HG03520 (cell line): ENCODE measurements around the gene RASGRP1.
A peak's percentile ranks its signal among the peaks of the same experiment; 100 is the strongest.

ENCODE experiments used
- ATAC-seq: cut with Tn5 transposase; IDR thresholded peaks from one replicate; pipeline ENCODE4 v1.9.1; 2021; ENCODE audit warnings: mild to moderate bottlenecking, moderate library complexity; ENCODE audit not compliant: unreplicated experiment

RASGRP1 gene

DNA sequence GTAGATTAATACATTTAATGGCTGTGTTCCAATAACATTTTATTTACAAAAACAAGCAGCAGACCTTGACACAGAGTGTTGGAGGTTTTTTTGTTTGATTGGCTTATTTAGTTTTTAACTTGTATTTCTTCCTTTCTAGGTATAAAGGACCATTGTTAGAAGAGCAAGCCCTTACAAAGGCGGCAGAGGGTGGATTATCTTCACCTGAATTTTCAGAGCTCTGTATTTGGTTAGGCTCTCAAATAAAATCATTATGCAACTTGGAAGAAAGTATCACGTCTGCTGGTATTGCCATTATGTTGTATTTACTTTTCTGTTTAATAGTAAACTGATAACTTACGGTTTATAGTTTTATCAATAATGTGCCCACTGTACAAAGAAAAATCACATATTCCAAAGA lies 100.7 kb downstream of the RASGRP1 start:
- ATAC-seq = no peak

DNA sequence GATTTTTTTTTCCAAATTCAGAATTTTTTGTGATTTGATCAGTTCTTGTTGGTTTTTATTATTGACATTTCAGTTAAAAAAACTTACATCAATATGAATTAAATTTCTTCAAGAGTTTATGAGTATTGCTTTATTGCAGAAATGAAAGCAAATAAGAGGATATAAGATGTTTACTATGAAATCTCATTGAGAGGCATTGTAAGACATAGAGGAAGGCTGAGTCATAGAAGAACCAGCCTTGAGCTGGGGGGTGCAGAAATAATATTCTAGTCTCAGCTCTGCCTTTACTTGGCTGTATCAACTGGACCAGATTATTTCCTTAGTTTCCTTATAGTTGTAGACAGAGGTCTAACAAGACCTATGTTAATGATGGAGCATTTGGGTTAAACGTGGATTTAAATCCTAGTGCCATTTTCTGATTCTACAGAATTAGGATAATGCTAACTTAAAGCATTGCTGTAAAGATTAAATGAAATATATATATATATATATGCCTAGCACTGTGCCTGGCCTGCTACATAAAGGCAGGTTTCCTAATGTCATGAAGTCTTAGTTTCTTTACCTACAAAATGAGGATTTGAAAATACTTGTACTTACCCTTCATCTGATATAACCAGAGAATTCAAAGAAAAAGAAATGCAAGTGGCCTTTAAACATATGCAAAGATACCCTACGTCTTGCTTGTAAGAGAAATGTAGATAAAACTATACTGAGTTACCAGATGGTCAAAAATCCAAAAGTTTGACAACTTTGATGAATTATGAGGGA lies 103.4 kb downstream of the RASGRP1 start:
- peak; percentile 72 for ATAC-seq

GRCh38 chr15:38460543-38460942 lies 104.1 kb downstream of the RASGRP1 start:
- no peak for ATAC-seq

- no peak for ATAC-seq
Observed at GRCh38 chr15:38459480-38459879, 105.1 kb downstream of the RASGRP1 start.

DNA sequence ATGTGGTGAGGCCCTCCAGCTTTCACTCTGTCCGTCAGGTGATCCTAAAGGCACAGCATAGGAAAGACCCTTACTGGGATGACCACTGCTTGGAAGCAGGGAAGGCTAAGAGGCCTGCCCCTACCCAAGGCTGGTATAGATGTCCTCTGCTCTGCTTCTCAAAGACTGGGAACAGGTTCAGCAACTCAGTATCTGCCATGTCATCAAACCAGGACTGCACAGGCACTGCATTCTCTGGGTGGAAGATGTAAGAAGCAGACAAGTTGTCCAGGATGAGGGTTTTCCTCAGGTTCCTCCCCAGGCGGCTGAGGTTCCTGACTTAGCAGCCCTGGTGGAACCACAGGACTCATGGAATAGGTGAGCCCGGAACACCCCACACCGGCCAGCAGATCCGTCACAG lies 106.0 kb downstream of the RASGRP1 start:
- no peak for ATAC-seq

GRCh38 chr15:38455092-38455491 lies 109.5 kb downstream of the RASGRP1 start:
- no peak for ATAC-seq

DNA sequence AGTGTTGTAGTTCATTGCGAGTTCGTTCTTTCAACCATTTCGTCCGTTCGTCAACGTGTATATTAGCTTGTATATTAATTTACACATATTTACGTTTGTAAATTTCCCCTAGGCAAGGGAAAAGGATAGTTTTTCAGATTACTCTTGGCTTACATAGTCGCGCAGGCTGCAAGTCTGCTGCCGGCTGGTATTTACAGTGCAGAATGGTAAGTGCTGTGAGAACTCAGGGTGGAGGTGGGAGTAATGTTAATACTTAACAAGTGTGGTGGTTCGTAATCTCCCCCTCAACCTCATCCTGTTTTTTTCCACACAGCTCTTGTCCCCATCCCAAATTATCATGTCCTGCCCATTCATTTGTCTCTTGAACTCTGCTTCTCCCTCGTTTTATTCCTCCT lies 109.9 kb downstream of the RASGRP1 start:
- ATAC-seq = no peak

- peak; percentile 91 for ATAC-seq
Observed at GRCh38 chr15:38453971-38454695, 110.5 kb downstream of the RASGRP1 start, which contains the start of gene FAM98B. FAM98B (plus strand) TSS chr15:38454127; CDS start chr15:38454162, 35 bp downstream.

DNA sequence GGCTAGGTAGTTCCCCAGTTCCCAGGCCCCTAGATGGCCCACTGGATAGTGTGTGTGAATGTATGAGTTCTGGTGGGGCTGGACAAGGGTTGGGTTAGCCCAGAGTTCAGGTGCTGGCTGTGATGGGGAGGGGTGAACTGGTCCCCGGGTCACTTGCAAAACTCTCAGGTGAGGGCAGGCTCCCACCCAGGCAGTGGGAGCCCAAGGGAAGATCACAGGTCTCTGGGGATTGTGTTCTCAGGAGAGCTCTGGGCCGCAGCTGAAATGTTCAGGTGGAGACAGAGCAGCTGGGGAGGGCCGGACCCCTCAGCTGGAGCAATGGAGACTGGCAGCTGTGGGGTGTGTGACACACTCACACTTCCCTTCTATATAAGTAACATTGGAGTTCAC lies 123.5 kb downstream of the RASGRP1 start:
- no peak for ATAC-seq

DNA sequence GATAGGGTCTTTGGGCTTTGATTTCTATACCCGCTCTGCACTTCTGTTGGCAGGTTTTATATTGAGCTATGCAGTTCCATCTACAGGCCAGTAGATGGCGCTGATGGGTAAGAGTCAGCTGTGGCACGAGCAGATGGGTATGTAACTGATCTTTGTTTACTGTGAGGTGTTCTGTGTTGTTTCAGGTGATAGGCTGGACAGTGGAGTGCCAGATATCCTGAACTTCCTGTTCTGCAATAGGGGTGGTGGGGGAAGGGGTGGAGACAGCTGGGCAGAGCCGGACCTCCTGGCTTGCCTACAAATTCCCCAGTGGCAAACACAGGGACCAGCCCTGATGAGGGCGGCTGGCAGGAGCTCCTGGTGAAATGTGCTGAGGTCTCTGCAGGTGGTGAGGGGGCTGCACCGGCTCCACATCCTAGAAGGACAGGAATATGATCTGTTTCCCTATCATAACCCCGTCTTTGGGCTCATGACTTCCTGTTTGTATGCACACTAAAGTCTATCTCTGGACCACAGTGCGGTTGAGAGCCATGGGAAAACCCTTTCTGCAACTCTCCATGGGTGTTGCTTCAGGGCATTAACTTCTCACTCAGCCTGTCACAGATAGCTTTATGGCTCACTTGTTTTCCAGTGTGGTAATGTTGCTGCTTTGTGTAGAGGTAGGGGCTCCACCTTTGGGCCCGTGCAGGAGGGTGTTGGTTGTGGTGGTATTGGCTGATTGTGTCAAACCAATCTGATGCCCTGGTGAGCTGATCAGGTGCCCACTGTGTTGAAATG lies 124.1 kb downstream of the RASGRP1 start:
- ATAC-seq = peak; percentile 75
